CD14-positive monocyte (primary cell): ENCODE data around the gene MRTFA. TPM values are rescaled to one million over a fixed set of nuclear protein-coding genes. Genes with fewer than 3 reads are reported as not detected.

Source experiments
- DNase-seq, 3 donors: peaks; one replicate each; pipeline ENCODE4 v3.0.0-alpha.2; 2011 to 2022
- H2AFZ ChIP-seq: 2 replicates; pipeline ENCODE4 v1.6.0; 2012; ENCODE audit warnings: mild to moderate bottlenecking, low read depth, low read length, inconsistent platforms; ENCODE audit not compliant: insufficient read depth, poor library complexity, severe bottlenecking
- H3K27ac ChIP-seq, 2 donors: 1 replicate in 1 of 2; 2 replicates in 1 of 2; pipeline ENCODE4 v1.5.1; 2012 to 2013; ENCODE audit warnings: low read length in 2 of 2, control low read depth in 1 of 2, inconsistent platforms in 1 of 2, low read depth in 1 of 2, mild to moderate bottlenecking in 1 of 2
- H3K27me3 ChIP-seq, 2 donors: one replicate each; pipeline versions ENCODE4 v1.6.0 to v1.6.1; 2011 to 2013; ENCODE audit warnings: low read length in 2 of 2; ENCODE audit not compliant: control insufficient read depth in 2 of 2, insufficient read depth in 2 of 2
- H3K36me3 ChIP-seq, 2 donors: replicated peaks in 1 of 2; 1 replicate in 1 of 2; 2 replicates in 1 of 2; pipeline versions ENCODE4 v1.5.1 to v1.6.1; 2012 to 2013; ENCODE audit warnings: low read length in 2 of 2, control low read depth in 1 of 2, inconsistent platforms in 1 of 2, mild to moderate bottlenecking in 1 of 2; ENCODE audit not compliant: insufficient read depth in 2 of 2, control insufficient read depth in 1 of 2
- H3K4me1 ChIP-seq, 2 donors: 1 replicate in 1 of 2; 2 replicates in 1 of 2; pipeline versions ENCODE4 v1.5.1 to v1.6.1; 2012 to 2013; ENCODE audit warnings: low read length in 2 of 2, control low read depth in 1 of 2, inconsistent platforms in 1 of 2, mild to moderate bottlenecking in 1 of 2, moderate library complexity in 1 of 2; ENCODE audit not compliant: insufficient read depth in 2 of 2, control insufficient read depth in 1 of 2
- H3K4me2 ChIP-seq: replicated peaks from 2 replicates; pipeline ENCODE3; 2012; ENCODE audit warnings: low read length, moderate library complexity, mild to moderate bottlenecking; ENCODE audit not compliant: poor library complexity, severe bottlenecking; ENCODE audit errors: extremely low read depth
- H3K4me3 ChIP-seq, 3 experiments: fragments of 200-600 bp in 1 of 3; sonication (generic) in 1 of 3; replicated peaks in 1 of 3; 1 replicate in 2 of 3; 2 replicates in 1 of 3; pipeline ENCODE4 v1.5.1; 2011 to 2013; ENCODE audit warnings: low read length in 3 of 3, mild to moderate bottlenecking in 3 of 3, control low read depth in 2 of 3, low read depth in 2 of 3, inconsistent platforms in 1 of 3, moderate library complexity in 1 of 3
- H3K79me2 ChIP-seq: 2 replicates; pipeline ENCODE4 v1.6.0; 2012; ENCODE audit warnings: mild to moderate bottlenecking, control low read depth, inconsistent platforms, low read length, moderate library complexity; ENCODE audit not compliant: insufficient read depth
- H3K9ac ChIP-seq: 2 replicates; pipeline ENCODE4 v1.6.0; 2017; ENCODE audit warnings: low read length, mild to moderate bottlenecking; ENCODE audit not compliant: insufficient read depth, poor library complexity, severe bottlenecking
- H3K9me3 ChIP-seq, 2 donors: replicated peaks in 1 of 2; 1 replicate in 1 of 2; 2 replicates in 1 of 2; pipeline versions ENCODE4 v1.5.1 to v1.6.1; 2012 to 2013; ENCODE audit warnings: low read length in 2 of 2, control low read depth in 1 of 2; ENCODE audit not compliant: control insufficient read depth in 1 of 2, insufficient read depth in 1 of 2
- H4K20me1 ChIP-seq: 2 replicates; pipeline ENCODE4 v1.6.0; 2012; ENCODE audit warnings: mild to moderate bottlenecking, low read length, control low read depth, moderate library complexity; ENCODE audit not compliant: insufficient read depth
- H3K27ac Mint-ChIP-seq, 7 donors: one replicate each; pipeline ENCODE4 v1.8.0; 2020; ENCODE audit warnings: mild to moderate bottlenecking in 7 of 7, mixed read lengths in 7 of 7, moderate library complexity in 6 of 7, inconsistent platforms in 2 of 7
- H3K27me3 Mint-ChIP-seq, 3 donors: one replicate each; pipeline ENCODE4 v1.8.0; 2021 to 2022; ENCODE audit warnings: low read depth in 3 of 3, mild to moderate bottlenecking in 3 of 3, mixed read lengths in 3 of 3, moderate library complexity in 3 of 3, inconsistent platforms in 1 of 3
- H3K36me3 Mint-ChIP-seq, 2 donors: one replicate each; pipeline ENCODE4 v1.8.0; 2020; ENCODE audit warnings: mixed read lengths in 2 of 2, inconsistent platforms in 1 of 2, mild to moderate bottlenecking in 1 of 2
- H3K4me1 Mint-ChIP-seq: one replicate; pipeline ENCODE4 v1.8.0; 2020; ENCODE audit warnings: mild to moderate bottlenecking, mixed read lengths
- H3K4me3 Mint-ChIP-seq, 2 donors: one replicate each; pipeline ENCODE4 v1.8.0; 2020; ENCODE audit warnings: mild to moderate bottlenecking in 2 of 2, mixed read lengths in 2 of 2, moderate library complexity in 1 of 2
- H3K9me3 Mint-ChIP-seq, 7 donors: one replicate each; pipeline ENCODE4 v1.8.0; 2020 to 2022; ENCODE audit warnings: mixed read lengths in 7 of 7, mild to moderate bottlenecking in 6 of 7, moderate library complexity in 6 of 7, inconsistent platforms in 2 of 7
- CTCF ChIP-seq: fragments of 200-600 bp; IDR thresholded peaks from one replicate; pipeline ENCODE4 v1.8.0; 2022; ENCODE audit warnings: antibody characterized with exemption, mild to moderate bottlenecking
- WGBS: methylation state at CpG from one replicate; pipeline ENCODE4 v1.1.5; 2013; ENCODE audit warnings: missing lambda C conversion rate; ENCODE audit not compliant: insufficient coverage; 5-methylcytosine and 5-hydroxymethylcytosine counted together
- intact Hi-C, 2 donors: fragments of 100-400 bp; cut with micrococcal nuclease; formaldehyde crosslinking; loops; one replicate each; pipeline versions ENCODE4 v1.15.0 to v1.15.1; 2023
- polyA plus RNA-seq, 3 donors: library from polyadenylated mRNA; depleted of rRNA in 1 of 3; unstranded in 2 of 3; stranded (reverse) in 1 of 3; fragments of 300-500 nt in 2 of 3; fragments of >200 nt in 1 of 3; fragmentation: Illumina TruSeq in 2 of 3; gene quantifications; 1 replicate in 2 of 3; 2 replicates in 1 of 3; pipeline ENCODE4 v1.2.3, GENCODE V29; 2012 to 2021

The MRTFA gene
- polyA plus RNA-seq, 3 donors, result 14.1 to 33.8 (median 18.9) TPM

- Mint-ChIP-seq H3K9me3 (no peaks in the 10 kb centered on the region), H3K4me3 (no peak overlapping the region), H3K27me3 (peaks cover 0 to 5% (median 0%) of the 10 kb centered on the region in 3 donors), H3K36me3 (peaks cover 73 to 92% of the 10 kb centered on the region in 2 donors), H3K27ac (peak overlapping the region in 6 of 7 donors; percentile 41 to 92 (median 65)), H3K4me1 (peaks cover 37% of the 10 kb centered on the region)
- DNase-seq, result no peak
- 87% methylated on average over 1 of the region's 1 CpG for WGBS
- Histone ChIP-seq H3K4me2 (no peak overlapping the region), H3K9ac (no peak overlapping the region), H3K27ac (peak overlapping the region; percentile 24 to 68), H4K20me1 (peaks cover 99% of the 10 kb centered on the region), H3K4me1 (peaks cover 21 to 42% of the 10 kb centered on the region in 2 donors), H3K4me3 (no peak overlapping the region), H3K9me3 (no peaks in the 10 kb centered on the region), H2AFZ (no peak overlapping the region), H3K36me3 (peaks cover 98 to 99% of the 10 kb centered on the region in 2 donors), H3K79me2 (peaks cover 90% of the 10 kb centered on the region), H3K27me3 (no peaks in the 10 kb centered on the region)
- no peak for TF ChIP-seq CTCF
- intact Hi-C loops, result no loop called here
Measured at GRCh38 chr22:40421941-40422340, 214.6 kb downstream of the MRTFA start.

- no peak overlapping the region for H3K4me3 Mint-ChIP-seq
- Histone ChIP-seq H3K9me3 (no peaks in the 10 kb centered on the region), H3K4me3 (no peak overlapping the region), H3K36me3 (peaks cover 98 to 99% of the 10 kb centered on the region in 2 donors), H3K4me1 (peaks cover 26 to 52% of the 10 kb centered on the region in 2 donors), H3K79me2 (peaks cover 90% of the 10 kb centered on the region), H3K27ac (peak overlapping the region in 1 of 2 donors; percentile 68), H2AFZ (no peak overlapping the region), H3K4me2 (no peak overlapping the region), H3K27me3 (no peaks in the 10 kb centered on the region), H3K9ac (no peak overlapping the region), H4K20me1 (peaks cover 99% of the 10 kb centered on the region)
- intact Hi-C loops, result no loop called here
- WGBS, result 92% methylated on average over 2 of the region's 4 CpGs
- DNase-seq, result no peak
- no peaks in the 10 kb centered on the region for H3K9me3 Mint-ChIP-seq
- no peak for TF ChIP-seq CTCF
- peaks cover 73 to 92% of the 10 kb centered on the region in 2 donors for H3K36me3 Mint-ChIP-seq
- peak overlapping the region in 2 of 7 donors; percentile 24 to 59 for H3K27ac Mint-ChIP-seq
- H3K4me1 Mint-ChIP-seq, result peaks cover 40% of the 10 kb centered on the region
- peaks cover 0 to 5% (median 0%) of the 10 kb centered on the region in 3 donors for H3K27me3 Mint-ChIP-seq
Measured at GRCh38 chr22:40421082-40421350, 215.5 kb downstream of the MRTFA start.
